SK-N-SH (cell line): ENCODE results near the gene MAGEA9.

ENCODE experiments used
- NRF1 ChIP-seq: IDR thresholded peaks from 2 replicates; pipeline ENCODE4 v1.6.1; 2012; ENCODE audit warnings: low read depth, mild to moderate bottlenecking, low read length
- SMC3 ChIP-seq: IDR thresholded peaks from 2 replicates; pipeline ENCODE4 v1.6.1; 2012; ENCODE audit warnings: low read depth, low read length, improper control_type of control experiment
- TAF1 ChIP-seq: IDR thresholded peaks from 2 replicates; pipeline ENCODE4 v1.6.1; 2012; ENCODE audit warnings: low read depth, mild to moderate bottlenecking, low read length, moderate library complexity, borderline replicate concordance
- YY1 ChIP-seq: IDR thresholded peaks from 2 replicates; pipeline ENCODE4 v1.4.0; 2012; ENCODE audit warnings: low read depth, mild to moderate bottlenecking
- TF ChIP-seq, protein P1 (sequence below): fragments of 150-350 bp; IDR thresholded peaks from 2 replicates; pipeline ENCODE4 v1.6.1; 2017; ENCODE audit warnings: antibody characterized with exemption, low read length, low read depth, borderline replicate concordance
- TF ChIP-seq, protein P2 (sequence below): IDR thresholded peaks from 2 replicates; pipeline ENCODE4 v1.4.0; 2012; ENCODE audit warnings: low read depth
- TF ChIP-seq, protein P3 (sequence below): fragments of 200-600 bp; sonication (generic); IDR thresholded peaks from 2 replicates; pipeline ENCODE4 v1.6.1; 2017; ENCODE audit warnings: antibody characterized with exemption, mild to moderate bottlenecking, moderate library complexity
- TF ChIP-seq, protein P4 (sequence below): IDR thresholded peaks from 2 replicates; pipeline ENCODE4 v1.6.1; 2012; ENCODE audit warnings: mild to moderate bottlenecking, low read depth, low read length, moderate library complexity

DNA sequence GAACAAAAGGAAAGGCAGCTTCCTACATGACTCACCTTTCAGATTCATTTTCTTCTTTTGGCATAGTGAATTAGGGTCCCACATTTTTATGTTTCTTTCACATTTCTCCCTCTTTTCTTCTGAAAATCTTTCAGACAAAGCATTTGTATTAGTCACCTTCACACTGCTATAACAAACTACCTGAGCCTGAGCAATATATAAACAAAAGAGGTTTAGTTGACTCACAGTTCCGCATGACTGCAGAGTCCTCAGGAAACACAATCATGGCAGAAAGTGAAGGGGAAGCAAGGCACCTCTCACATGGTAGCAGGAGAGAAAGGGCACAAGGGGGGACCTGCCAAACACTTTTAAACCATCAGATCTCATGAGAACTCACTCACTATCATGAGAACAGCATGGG is 36.9 kb downstream of the MAGEA9 start:
- TF ChIP-seq, protein P1, sequence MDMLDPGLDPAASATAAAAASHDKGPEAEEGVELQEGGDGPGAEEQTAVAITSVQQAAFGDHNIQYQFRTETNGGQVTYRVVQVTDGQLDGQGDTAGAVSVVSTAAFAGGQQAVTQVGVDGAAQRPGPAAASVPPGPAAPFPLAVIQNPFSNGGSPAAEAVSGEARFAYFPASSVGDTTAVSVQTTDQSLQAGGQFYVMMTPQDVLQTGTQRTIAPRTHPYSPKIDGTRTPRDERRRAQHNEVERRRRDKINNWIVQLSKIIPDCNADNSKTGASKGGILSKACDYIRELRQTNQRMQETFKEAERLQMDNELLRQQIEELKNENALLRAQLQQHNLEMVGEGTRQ: no peak
- TF ChIP-seq SMC3 (no peak), NRF1 (no peak), TAF1 (no peak), YY1 (no peak)
- TF ChIP-seq, protein P2, sequence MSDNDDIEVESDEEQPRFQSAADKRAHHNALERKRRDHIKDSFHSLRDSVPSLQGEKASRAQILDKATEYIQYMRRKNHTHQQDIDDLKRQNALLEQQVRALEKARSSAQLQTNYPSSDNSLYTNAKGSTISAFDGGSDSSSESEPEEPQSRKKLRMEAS: no peak
- TF ChIP-seq, protein P3, sequence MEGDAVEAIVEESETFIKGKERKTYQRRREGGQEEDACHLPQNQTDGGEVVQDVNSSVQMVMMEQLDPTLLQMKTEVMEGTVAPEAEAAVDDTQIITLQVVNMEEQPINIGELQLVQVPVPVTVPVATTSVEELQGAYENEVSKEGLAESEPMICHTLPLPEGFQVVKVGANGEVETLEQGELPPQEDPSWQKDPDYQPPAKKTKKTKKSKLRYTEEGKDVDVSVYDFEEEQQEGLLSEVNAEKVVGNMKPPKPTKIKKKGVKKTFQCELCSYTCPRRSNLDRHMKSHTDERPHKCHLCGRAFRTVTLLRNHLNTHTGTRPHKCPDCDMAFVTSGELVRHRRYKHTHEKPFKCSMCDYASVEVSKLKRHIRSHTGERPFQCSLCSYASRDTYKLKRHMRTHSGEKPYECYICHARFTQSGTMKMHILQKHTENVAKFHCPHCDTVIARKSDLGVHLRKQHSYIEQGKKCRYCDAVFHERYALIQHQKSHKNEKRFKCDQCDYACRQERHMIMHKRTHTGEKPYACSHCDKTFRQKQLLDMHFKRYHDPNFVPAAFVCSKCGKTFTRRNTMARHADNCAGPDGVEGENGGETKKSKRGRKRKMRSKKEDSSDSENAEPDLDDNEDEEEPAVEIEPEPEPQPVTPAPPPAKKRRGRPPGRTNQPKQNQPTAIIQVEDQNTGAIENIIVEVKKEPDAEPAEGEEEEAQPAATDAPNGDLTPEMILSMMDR: no peak
- TF ChIP-seq, protein P4, sequence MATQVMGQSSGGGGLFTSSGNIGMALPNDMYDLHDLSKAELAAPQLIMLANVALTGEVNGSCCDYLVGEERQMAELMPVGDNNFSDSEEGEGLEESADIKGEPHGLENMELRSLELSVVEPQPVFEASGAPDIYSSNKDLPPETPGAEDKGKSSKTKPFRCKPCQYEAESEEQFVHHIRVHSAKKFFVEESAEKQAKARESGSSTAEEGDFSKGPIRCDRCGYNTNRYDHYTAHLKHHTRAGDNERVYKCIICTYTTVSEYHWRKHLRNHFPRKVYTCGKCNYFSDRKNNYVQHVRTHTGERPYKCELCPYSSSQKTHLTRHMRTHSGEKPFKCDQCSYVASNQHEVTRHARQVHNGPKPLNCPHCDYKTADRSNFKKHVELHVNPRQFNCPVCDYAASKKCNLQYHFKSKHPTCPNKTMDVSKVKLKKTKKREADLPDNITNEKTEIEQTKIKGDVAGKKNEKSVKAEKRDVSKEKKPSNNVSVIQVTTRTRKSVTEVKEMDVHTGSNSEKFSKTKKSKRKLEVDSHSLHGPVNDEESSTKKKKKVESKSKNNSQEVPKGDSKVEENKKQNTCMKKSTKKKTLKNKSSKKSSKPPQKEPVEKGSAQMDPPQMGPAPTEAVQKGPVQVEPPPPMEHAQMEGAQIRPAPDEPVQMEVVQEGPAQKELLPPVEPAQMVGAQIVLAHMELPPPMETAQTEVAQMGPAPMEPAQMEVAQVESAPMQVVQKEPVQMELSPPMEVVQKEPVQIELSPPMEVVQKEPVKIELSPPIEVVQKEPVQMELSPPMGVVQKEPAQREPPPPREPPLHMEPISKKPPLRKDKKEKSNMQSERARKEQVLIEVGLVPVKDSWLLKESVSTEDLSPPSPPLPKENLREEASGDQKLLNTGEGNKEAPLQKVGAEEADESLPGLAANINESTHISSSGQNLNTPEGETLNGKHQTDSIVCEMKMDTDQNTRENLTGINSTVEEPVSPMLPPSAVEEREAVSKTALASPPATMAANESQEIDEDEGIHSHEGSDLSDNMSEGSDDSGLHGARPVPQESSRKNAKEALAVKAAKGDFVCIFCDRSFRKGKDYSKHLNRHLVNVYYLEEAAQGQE: no peak
